Mesothelial cell of epicardium (in vitro differentiated cells): ENCODE measurements around the gene FXR2. TPM values are rescaled to one million over a fixed set of nuclear protein-coding genes. Genes with fewer than 3 reads are reported as not detected.

Source experiments
- DNase-seq, 2 experiments: peaks; one replicate each; pipeline ENCODE4 v3.0.0; 2021; ENCODE audit warnings: low spot score in 2 of 2; ENCODE audit not compliant: unreplicated experiment in 2 of 2
- H3K27ac Mint-ChIP-seq: 2 replicates; pipeline ENCODE4 v1.8.0; 2021; ENCODE audit warnings: mixed read lengths
- H3K27me3 Mint-ChIP-seq: 2 replicates; pipeline ENCODE4 v1.8.0; 2021; ENCODE audit warnings: low read depth, mixed read lengths
- H3K36me3 Mint-ChIP-seq: 2 replicates; pipeline ENCODE4 v1.8.0; 2021; ENCODE audit warnings: mixed read lengths
- H3K4me1 Mint-ChIP-seq: 2 replicates; pipeline ENCODE4 v1.8.0; 2021; ENCODE audit warnings: mixed read lengths
- H3K4me3 Mint-ChIP-seq: 2 replicates; pipeline ENCODE4 v1.8.0; 2021; ENCODE audit warnings: mild to moderate bottlenecking, moderate library complexity, mixed read lengths
- H3K9me3 Mint-ChIP-seq: 2 replicates; pipeline ENCODE4 v1.8.0; 2021; ENCODE audit warnings: mixed read lengths
- total RNA-seq: library from RNA; stranded (reverse); gene quantifications from 3 replicates; pipeline ENCODE4 v1.2.1, GENCODE V29; 2021
- TF ChIP-seq, protein P1 (sequence below): fragments of 200-600 bp; sonication (generic); IDR thresholded peaks from one replicate; pipeline ENCODE4 v1.5.0; 2021; ENCODE audit warnings: antibody characterized with exemption; ENCODE audit not compliant: unreplicated experiment

The FXR2 gene
- total RNA-seq, 1 donor from 2014 or later = 44.5 TPM

DNA sequence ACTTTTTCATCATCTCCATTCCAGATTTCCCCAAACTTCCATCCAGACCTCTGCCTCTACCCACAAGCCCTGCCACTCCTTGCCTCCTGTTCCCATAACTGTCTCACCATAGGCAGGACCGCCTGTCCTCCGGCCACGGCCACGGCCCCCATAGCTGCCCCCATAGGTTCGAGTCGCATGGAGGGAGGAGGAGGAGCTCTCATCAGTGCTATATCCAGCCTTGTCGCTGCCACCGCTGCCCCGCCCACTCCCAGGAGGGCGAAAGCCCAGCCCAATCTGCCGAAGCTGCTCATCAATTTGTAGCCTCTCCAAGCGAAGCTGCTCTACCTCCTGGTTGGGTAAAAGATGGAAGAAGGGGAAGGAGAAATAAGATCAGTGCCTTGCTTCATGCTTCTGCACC lies 21.4 kb downstream of the FXR2 start:
- no peak for DNase-seq
- TF ChIP-seq, protein P1, sequence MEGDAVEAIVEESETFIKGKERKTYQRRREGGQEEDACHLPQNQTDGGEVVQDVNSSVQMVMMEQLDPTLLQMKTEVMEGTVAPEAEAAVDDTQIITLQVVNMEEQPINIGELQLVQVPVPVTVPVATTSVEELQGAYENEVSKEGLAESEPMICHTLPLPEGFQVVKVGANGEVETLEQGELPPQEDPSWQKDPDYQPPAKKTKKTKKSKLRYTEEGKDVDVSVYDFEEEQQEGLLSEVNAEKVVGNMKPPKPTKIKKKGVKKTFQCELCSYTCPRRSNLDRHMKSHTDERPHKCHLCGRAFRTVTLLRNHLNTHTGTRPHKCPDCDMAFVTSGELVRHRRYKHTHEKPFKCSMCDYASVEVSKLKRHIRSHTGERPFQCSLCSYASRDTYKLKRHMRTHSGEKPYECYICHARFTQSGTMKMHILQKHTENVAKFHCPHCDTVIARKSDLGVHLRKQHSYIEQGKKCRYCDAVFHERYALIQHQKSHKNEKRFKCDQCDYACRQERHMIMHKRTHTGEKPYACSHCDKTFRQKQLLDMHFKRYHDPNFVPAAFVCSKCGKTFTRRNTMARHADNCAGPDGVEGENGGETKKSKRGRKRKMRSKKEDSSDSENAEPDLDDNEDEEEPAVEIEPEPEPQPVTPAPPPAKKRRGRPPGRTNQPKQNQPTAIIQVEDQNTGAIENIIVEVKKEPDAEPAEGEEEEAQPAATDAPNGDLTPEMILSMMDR = no peak
- Mint-ChIP-seq H3K4me1 (peaks cover 13% of the 10 kb centered on the region), H3K27me3 (no peaks in the 10 kb centered on the region), H3K4me3 (no peak overlapping the region), H3K27ac (peak overlapping the region; percentile 11), H3K9me3 (no peaks in the 10 kb centered on the region), H3K36me3 (peaks cover 42% of the 10 kb centered on the region)

DNA sequence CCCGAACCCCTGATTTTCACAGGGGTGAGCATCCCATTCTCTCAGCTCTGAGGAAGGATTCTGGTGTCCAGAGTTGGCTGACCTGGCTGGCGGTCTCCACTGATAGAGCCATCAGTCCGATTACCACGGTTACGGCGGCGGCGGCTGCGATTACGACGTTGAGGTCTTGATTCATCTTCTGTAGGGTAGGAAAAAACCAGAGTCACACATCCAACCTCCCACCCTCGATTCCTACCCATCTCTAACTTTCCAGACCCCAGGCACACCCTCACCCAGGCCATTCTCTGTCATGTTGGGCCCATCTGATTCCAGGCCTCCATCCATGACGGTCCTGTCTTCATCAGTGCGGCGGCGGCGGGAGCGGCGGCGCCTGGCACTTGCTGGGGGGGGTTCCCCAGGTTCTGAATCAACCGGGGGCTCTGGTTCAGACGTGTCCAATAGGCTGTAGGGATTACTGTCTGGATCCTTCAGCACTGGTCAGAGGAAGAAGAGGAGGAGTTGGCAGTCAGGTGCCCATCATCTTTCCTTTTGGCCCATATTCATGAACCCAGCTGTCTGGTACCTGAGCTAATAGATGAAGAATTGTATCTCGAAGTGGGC lies 22.2 kb downstream of the FXR2 start:
- peaks cover 18% of the 10 kb centered on the region for H3K4me1 Mint-ChIP-seq
- no peaks in the 10 kb centered on the region for H3K9me3 Mint-ChIP-seq
- H3K4me3 Mint-ChIP-seq = no peak overlapping the region
- H3K36me3 Mint-ChIP-seq = peaks cover 43% of the 10 kb centered on the region
- no peaks in the 10 kb centered on the region for H3K27me3 Mint-ChIP-seq
- no peak for DNase-seq
- H3K27ac Mint-ChIP-seq = no peak overlapping the region
- TF ChIP-seq, protein P1 = no peak

GRCh38 chr17:7591596-7591995 lies 23.1 kb downstream of the FXR2 start:
- H3K4me3 Mint-ChIP-seq = no peak overlapping the region
- peaks cover 42% of the 10 kb centered on the region for H3K36me3 Mint-ChIP-seq
- peak overlapping the region; percentile 93 for H3K27ac Mint-ChIP-seq
- DNase-seq = no peak
- TF ChIP-seq, protein P1 = no peak
- H3K9me3 Mint-ChIP-seq = no peaks in the 10 kb centered on the region
- no peaks in the 10 kb centered on the region for H3K27me3 Mint-ChIP-seq
- peaks cover 18% of the 10 kb centered on the region for H3K4me1 Mint-ChIP-seq

DNA sequence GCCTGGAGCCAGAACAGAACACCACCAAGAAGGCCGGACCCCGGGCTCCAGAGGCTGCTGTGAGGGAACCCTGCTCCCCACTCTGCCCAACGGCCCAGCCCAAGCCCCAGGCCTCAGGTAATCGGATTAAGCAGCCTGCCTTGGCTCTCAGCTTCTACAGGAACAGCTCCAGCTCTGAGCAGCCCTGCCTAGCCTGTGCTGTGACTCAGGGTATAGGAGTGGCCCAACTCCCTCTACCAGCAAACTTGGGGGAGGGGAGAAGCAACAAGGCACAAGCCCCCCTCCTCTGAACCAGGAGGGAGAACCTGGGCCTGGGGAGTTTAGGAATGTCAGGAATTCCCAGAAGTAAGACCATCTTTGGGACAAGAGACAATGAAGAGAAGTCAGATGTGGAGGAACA lies 24.0 kb downstream of the FXR2 start:
- no peaks in the 10 kb centered on the region for H3K27me3 Mint-ChIP-seq
- no peak for DNase-seq
- H3K36me3 Mint-ChIP-seq = peaks cover 38% of the 10 kb centered on the region
- peak overlapping the region; percentile 2 for H3K4me3 Mint-ChIP-seq
- TF ChIP-seq, protein P1 = no peak
- peak overlapping the region; percentile 93 for H3K27ac Mint-ChIP-seq
- H3K9me3 Mint-ChIP-seq = no peaks in the 10 kb centered on the region
- peaks cover 19% of the 10 kb centered on the region for H3K4me1 Mint-ChIP-seq

DNA sequence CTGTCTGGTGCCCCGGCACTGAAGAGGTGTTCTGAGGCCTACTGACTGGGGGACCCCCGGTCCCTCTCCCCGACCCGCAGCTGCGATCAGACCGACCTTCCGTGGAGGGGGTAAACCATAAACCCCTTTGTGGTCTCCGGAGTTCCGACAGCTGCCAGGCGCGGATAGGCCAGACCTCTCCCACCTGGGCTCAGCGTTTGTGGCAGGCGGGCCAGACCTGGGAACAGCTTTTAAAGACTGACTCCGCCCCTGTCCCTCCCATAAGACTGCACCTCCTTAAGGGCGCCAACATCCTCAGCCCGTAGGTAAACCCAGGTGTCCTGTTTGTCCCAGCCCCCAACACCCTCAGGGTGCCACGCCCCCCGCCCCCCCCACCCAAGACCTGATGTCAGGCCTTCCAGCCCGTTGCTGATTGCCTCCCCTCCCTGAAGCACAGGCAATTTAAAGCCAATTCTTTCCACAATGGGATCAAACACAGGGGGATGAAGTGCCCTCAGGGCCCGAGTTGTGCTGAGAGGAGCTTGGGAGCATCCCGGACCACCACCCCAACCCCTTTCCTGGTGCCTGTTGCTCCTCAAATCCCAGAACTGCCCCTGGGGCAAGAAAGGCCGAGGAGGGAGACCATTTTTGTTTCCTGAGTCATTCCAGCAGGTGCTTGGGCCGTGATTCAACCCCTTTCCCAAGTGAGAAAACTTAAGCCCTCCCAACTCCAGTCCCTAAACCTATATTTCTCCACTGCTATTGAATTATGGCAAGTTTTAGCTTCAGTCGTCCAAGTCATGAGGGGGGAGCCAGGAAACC lies 24.6 kb downstream of the FXR2 start, which contains the start of gene SOX15:
TSS of gene SOX15 (minus strand) at position 204 of the 801 bp plus-strand sequence. CDS start 418 bp downstream, outside the sequence.
- TF ChIP-seq, protein P1 = no peak
- H3K27me3 Mint-ChIP-seq = no peaks in the 10 kb centered on the region
- peaks cover 31% of the 10 kb centered on the region for H3K36me3 Mint-ChIP-seq
- H3K9me3 Mint-ChIP-seq = no peaks in the 10 kb centered on the region
- no peak for DNase-seq
- peak within 1 kb of the TSS; percentile 57 for H3K4me3 Mint-ChIP-seq
- H3K27ac Mint-ChIP-seq = peak within 1 kb of the TSS; percentile 93
- peaks cover 21% of the 10 kb centered on the region for H3K4me1 Mint-ChIP-seq
